AG04450 (cell line): ENCODE measurements around the gene WDFY2. TPM values are rescaled to one million over a fixed set of nuclear protein-coding genes. Genes with fewer than 3 reads are reported as not detected.
"Not testable (repeated sequence)": the region's sequence is repeated elsewhere in the genome, so short reads cannot be mapped to it uniquely, and the experiment has no call there.

Experiments used
- CTCF ChIA-PET: fragments of 300-600, 350-600 bp; formaldehyde crosslinking; extraction: SDS; loops from one replicate; lab custom pipeline; 2022; ENCODE audit warnings: antibody characterized with exemption, inconsistent platforms; lab: Charles Lee
- POLR2A ChIA-PET: fragments of 350-600 bp; formaldehyde crosslinking; extraction: SDS; loops from one replicate; lab custom pipeline; 2021; ENCODE audit warnings: antibody characterized with exemption, inconsistent platforms; lab: Yijun Ruan, JAX
- DNase-seq: peaks from one replicate; pipeline ENCODE4 v3.0.0-alpha.2; 2011; ENCODE audit warnings: low read depth, low spot score
- H3K27ac ChIP-seq: one replicate; pipeline ENCODE4 v1.5.1; 2012; ENCODE audit warnings: low read depth, low read length, control low read depth
- H3K27me3 ChIP-seq: one replicate; pipeline ENCODE4 v1.6.0; 2012; ENCODE audit warnings: low read length; ENCODE audit not compliant: control insufficient read depth, insufficient read depth
- H3K4me3 ChIP-seq: 2 replicates; pipeline ENCODE4 v1.5.1; 2011; ENCODE audit warnings: mild to moderate bottlenecking, low read depth, low read length, control low read depth
- H3K9me3 ChIP-seq: 2 replicates; pipeline ENCODE4 v1.5.1; 2012; ENCODE audit warnings: low read length; ENCODE audit not compliant: control insufficient read depth, insufficient read depth
- CTCF ChIP-seq: IDR thresholded peaks from 2 replicates; pipeline ENCODE4 v1.5.1; 2011; ENCODE audit warnings: low read depth, low read length, control low read depth, inconsistent platforms
- polyA plus RNA-seq: library from polyadenylated mRNA; depleted of rRNA; stranded (reverse); fragments of >200 nt; gene quantifications from 2 replicates; pipeline ENCODE4 v1.2.3, GENCODE V29; 2011

WDFY2 gene
- polyA plus RNA-seq, 1 experiment, result 6.3 TPM

- no peak for TF ChIP-seq CTCF
- no peak for DNase-seq
- Histone ChIP-seq H3K27me3 (no peaks in the 10 kb centered on the region), H3K27ac (no peak overlapping the region), H3K9me3 (no peaks in the 10 kb centered on the region), H3K4me3 (no peak overlapping the region)
- POLR2A ChIA-PET, result no interaction called here
- CTCF ChIA-PET, result no interaction called here
Observed at GRCh38 chr13:51687947-51688714, 103.9 kb downstream of the WDFY2 start.

- Histone ChIP-seq H3K27me3 (no peaks in the 10 kb centered on the region), H3K27ac (no peak overlapping the region), H3K9me3 (no peaks in the 10 kb centered on the region), H3K4me3 (no peak overlapping the region)
- POLR2A ChIA-PET, result no interaction called here
- TF ChIP-seq CTCF, result no peak
- no peak for DNase-seq
- CTCF ChIA-PET, result no interaction called here
Observed at GRCh38 chr13:51688937-51689662, 104.8 kb downstream of the WDFY2 start.

- DNase-seq, result no peak
- no peak for TF ChIP-seq CTCF
- H3K27me3 ChIP-seq, result no peaks in the 10 kb centered on the region
- CTCF ChIA-PET, result no interaction called here
- H3K9me3 ChIP-seq, result no peaks in the 10 kb centered on the region
- POLR2A ChIA-PET, result no interaction called here
- no peak overlapping the region for H3K27ac ChIP-seq
- H3K4me3 ChIP-seq, result no peak overlapping the region
Observed at GRCh38 chr13:51689663-51689996, 105.4 kb downstream of the WDFY2 start.

- CTCF ChIA-PET, H3K27me3 ChIP-seq, H3K9me3 ChIP-seq, DNase-seq, H3K4me3 ChIP-seq, POLR2A ChIA-PET, H3K27ac ChIP-seq: not testable (repeated sequence)
Observed at GRCh38 chr13:51695677-51696076, 111.4 kb downstream of the WDFY2 start.

GRCh38 chr13:51697181-51697580, 112.9 kb downstream of the WDFY2 start:
- no peak for TF ChIP-seq CTCF
- Histone ChIP-seq H3K4me3 (no peak overlapping the region), H3K9me3 (no peaks in the 10 kb centered on the region; the same call in 1 of the 2 replicates), H3K27ac (no peak overlapping the region), H3K27me3 (no peaks in the 10 kb centered on the region)
- ChIA-PET POLR2A (interaction anchor here (0.7 to 2.3 kb wide), 2 partner anchors 16 to 244 kb away, joined by 6 to 10 read pairs; partner anchors contain the start of gene INTS6), CTCF (interaction anchor here (1.2 to 1.9 kb wide), 2 partner anchors 34 to 252 kb away, joined by 9 to 10 read pairs; no protein-coding TSS in a partner anchor)
- DNase-seq, result no peak
